Measurements from ENCODE around the gene NR1D1.

The NR1D1 gene

DNA sequence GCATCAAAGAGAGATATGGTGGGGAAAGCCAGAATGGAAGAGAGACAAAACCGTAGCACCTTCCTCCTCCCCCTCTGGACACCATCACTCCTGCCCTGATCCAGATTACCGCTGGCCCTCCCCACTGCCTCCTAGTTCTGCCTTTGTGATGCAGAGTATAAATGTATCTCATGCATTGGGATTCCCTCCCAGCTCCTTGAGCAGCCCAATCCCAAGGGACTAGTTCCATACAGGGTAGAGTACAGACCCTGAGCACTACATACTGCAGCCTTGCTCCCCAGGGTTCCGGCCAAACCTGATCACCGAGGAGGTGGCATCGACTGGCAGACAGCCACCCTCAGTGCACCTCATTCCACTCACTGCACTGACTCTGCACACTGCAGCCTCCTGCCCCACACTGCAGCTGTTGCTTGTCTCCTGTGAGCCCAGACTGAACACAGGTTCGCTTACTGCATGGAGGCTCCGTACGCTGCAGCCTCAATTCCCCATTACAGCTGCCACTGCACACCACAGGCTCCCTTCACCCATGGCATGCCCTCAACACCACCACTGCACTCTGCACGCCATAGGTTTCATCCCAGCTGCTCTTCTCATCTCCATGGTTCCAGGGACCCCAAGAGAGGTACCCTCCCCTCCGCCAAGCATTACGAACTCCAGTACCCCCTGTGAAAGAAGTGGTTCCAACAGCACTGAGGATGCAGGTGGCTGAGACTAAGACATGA is 39.3 kb downstream of the NR1D1 start:
- no peak for DNase-seq

DNA sequence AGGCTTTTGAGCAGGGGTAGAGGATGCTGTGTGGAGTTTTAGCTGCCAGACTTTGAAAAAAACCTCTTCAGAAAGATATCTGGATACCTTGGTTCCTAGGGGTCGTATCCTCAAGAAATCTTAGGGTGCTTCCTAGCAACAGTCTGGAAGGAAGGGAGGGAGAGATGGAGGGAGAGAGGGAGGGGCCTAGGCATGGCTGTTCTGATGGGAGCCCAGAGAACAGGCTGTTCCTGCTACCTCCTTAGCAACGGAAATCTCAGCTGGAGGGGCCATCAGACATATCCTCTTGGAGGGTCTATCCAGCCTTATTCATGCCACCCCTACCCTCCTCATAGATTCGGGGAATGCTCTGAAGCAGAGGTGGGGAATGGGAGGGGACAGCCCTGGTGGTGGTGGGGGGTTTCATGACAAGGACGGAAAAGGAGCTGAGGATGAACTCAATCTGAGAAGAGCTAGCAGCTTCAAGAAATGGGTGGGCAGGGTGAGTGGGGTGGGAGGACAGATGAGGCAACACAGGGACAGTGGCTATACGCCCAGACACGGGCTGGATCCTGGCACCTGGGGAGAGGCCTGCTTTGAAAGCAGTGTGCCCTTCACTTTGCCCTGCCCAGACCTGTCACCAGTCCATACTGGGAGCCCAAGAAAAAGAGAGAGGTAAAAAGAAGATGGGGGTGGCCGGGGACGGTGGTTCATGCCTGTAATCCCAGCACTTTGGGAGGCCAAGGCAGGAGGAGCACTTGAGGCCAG is 40.5 kb downstream of the NR1D1 start:
- DNase-seq: no peak

DNA sequence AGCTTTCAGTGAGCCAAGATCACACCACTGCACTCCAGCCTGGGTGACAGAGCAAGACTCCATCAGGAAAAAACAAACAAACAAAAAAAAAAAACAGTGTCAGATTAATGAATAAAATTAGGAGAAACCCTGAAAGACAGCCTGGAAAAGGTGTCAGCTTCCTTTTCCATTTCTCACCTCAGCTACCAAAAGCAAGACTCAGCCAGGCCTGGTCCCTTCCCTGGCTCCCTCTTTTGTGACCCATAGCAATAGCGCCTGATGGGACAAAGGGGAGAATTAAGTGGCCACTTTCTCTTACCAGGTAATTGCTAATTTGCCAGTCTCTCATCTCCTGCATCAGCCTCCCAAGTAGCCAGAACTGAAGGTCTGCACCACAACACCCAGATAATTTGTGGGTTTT is 41.5 kb downstream of the NR1D1 start:
- no peak for DNase-seq

DNA sequence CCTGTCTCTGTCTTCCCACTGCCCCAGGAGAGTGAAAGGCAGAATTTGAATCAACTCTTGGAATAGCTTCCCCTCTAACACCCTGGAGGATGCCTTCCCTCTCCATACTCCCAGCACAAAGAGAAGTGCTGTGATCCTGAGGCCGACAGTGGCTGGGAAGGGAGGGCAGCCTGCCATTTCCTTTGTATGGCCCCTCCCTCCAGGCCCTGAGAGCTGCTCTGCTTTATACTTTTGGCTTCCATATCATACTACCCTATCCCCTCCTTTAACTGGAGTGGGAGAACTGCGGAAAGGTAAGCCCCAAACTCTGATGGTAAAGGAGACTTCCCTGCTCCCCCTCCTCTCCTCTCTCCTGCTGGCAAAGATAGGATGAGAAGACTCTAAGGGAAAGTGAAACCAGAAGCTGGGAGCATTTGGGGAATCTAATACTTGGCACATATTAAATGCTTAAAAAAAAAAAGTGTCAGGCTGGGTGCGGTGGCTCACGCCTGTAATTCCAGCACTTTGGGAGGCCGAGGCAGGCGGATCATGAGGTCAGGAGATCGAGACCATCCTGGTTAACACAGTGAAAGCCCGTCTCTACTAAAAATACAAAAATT is 42.1 kb downstream of the NR1D1 start:
- no peak for DNase-seq

DNA sequence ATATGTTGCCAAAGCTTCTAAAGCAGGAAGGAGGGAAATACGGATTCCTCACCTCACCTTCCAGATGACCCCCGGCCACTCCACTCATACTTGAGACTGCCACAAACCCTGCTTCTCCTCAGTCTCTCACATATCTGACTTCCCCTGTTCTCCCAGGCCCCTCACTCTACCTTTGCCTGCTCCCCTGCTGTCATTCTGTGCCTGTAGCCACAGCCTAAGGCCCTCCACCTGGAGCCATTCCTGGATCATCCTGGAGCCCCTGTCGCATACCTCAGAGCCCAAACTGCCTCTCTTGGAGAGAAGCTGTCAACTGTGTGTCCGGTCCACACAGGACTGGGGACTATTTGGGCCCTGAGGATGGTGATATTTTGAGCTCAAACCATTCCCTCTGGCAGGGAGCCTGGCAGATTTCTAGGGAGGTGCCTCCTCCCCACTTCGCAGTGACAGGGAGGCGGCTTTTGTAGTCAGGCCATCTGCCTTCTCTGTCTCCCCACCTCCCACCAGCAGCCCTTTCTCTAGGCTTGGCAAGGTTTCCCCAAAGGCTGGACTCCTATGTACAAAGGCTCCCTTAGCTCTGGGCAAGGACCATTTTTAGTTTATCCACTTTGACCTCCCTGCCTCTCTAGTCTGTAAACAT is 43.9 kb downstream of the NR1D1 start:
- DNase-seq: no peak
